Spleen (tissue), 7 donors: ENCODE data around the gene TNNI3K.

Source experiments
- POLR2A ChIP-seq, 3 donors: fragments of 450-650 bp; IDR thresholded peaks; one replicate each; pipeline ENCODE4 v1.5.1; 2017; ENCODE audit warnings: antibody characterized with exemption in 3 of 3, mild to moderate bottlenecking in 1 of 3
- POLR2AphosphoS5 ChIP-seq, 3 donors: sonication (generic); formaldehyde crosslinking; IDR thresholded peaks; one replicate each; pipeline ENCODE4 v1.5.1; 2017; ENCODE audit warnings: antibody characterized with exemption in 3 of 3
- TF ChIP-seq, protein P1 (sequence below), 11 experiments: fragments of 200-600 bp in 7 of 11; fragments of 450-650 bp in 4 of 11; sonication (generic) in 4 of 11; IDR thresholded peaks in 8 of 11; conservative IDR thresholded peaks in 3 of 11; 1 replicate in 7 of 11; 2 replicates in 4 of 11; pipeline versions ENCODE4 v1.4.0 to v1.8.0; 2016 to 2021; ENCODE audit warnings: antibody characterized with exemption in 11 of 11, inconsistent platforms in 4 of 11, mild to moderate bottlenecking in 1 of 11
- donor health status: DM: no; HTN: no; CAD: no; lungs with moderate emphysema.
- donor health status: DM: no; HTN: no; CAD: no.
- donor health status: DM: no; HTN: no; CAD: no.

DNA sequence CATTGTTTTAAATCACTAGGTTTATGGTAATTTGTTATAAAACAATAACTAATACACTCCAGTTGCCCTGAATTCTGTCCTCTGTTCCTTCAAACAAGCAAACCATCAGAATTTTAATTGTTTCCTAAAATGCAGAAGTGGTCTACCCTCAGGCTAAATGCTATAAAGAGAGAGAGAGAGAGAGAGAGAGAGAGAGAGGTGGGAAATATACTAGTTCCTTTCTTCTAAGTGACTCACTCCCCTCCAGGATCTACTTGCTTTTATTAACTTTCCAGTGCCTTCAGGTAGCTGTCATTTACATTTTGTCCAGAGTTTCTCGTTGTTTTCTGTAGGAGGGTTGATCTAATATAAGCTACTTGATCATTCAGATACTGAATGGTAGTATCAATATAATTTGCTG is 250.8 kb downstream of the TNNI3K start:
- TF ChIP-seq, protein P1, sequence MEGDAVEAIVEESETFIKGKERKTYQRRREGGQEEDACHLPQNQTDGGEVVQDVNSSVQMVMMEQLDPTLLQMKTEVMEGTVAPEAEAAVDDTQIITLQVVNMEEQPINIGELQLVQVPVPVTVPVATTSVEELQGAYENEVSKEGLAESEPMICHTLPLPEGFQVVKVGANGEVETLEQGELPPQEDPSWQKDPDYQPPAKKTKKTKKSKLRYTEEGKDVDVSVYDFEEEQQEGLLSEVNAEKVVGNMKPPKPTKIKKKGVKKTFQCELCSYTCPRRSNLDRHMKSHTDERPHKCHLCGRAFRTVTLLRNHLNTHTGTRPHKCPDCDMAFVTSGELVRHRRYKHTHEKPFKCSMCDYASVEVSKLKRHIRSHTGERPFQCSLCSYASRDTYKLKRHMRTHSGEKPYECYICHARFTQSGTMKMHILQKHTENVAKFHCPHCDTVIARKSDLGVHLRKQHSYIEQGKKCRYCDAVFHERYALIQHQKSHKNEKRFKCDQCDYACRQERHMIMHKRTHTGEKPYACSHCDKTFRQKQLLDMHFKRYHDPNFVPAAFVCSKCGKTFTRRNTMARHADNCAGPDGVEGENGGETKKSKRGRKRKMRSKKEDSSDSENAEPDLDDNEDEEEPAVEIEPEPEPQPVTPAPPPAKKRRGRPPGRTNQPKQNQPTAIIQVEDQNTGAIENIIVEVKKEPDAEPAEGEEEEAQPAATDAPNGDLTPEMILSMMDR (IDR thresholded peaks at IDR 0.05 in 8 of 11, conservative IDR thresholded peaks at IDR 0.05 in 3 of 11), result no peak
- no peak for TF ChIP-seq POLR2AphosphoS5 (IDR thresholded peaks at IDR 0.05)
- TF ChIP-seq POLR2A (IDR thresholded peaks at IDR 0.05), result no peak
